BE2C (cell line): ENCODE measurements around the gene MYRFL.

Experiments used
- DNase-seq: peaks from one replicate; pipeline ENCODE4 v3.0.0-alpha.2; 2020
- H3K27me3 ChIP-seq: fragments of 250-450 bp; sonication (Bioruptor Pico); 2 replicates; pipeline ENCODE4 v1.5.1; 2020; ENCODE audit warnings: mild to moderate bottlenecking
- H3K36me3 ChIP-seq: fragments of 250-450 bp; sonication (Bioruptor Pico); 2 replicates; pipeline ENCODE4 v1.5.1; 2020; ENCODE audit warnings: mild to moderate bottlenecking
- H3K4me1 ChIP-seq: fragments of 250-450 bp; sonication (Bioruptor Pico); 2 replicates; pipeline ENCODE4 v1.5.1; 2020
- H3K4me3 ChIP-seq: 2 replicates; pipeline ENCODE4 v1.5.1; 2011; ENCODE audit warnings: low read depth, low read length
- H3K9me3 ChIP-seq: fragments of 250-450 bp; sonication (Bioruptor Pico); 2 replicates; pipeline ENCODE4 v1.5.1; 2020
- TF ChIP-seq, protein P1 (sequence below): IDR thresholded peaks from 2 replicates; pipeline ENCODE4 v1.5.1; 2012; ENCODE audit warnings: mild to moderate bottlenecking, low read depth, low read length

The MYRFL gene

DNA sequence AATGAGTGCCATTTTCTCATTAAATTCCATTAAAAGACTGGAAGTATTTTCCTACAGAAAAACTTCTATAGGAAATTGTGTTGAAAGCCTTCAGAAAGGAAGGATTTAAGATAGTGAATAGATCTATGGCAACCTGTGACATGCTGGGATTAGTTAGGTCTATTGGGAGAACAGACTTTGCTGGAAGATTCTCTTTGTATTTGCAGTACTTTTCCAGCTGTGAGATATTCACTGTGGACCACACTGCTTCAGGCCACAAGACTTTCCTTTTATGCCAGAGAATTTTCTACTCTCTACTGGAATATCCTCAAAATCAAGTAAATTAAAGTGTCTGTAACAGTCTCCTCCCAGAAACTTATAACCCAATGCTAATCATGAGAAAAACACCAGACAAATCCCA lies 136.2 kb downstream of the MYRFL start:
- no peaks in the 10 kb centered on the region for H3K4me1 ChIP-seq
- H3K9me3 ChIP-seq = no peaks in the 10 kb centered on the region
- no peaks in the 10 kb centered on the region for H3K27me3 ChIP-seq
- no peak for DNase-seq
- no peak overlapping the region for H3K4me3 ChIP-seq
- TF ChIP-seq, protein P1, sequence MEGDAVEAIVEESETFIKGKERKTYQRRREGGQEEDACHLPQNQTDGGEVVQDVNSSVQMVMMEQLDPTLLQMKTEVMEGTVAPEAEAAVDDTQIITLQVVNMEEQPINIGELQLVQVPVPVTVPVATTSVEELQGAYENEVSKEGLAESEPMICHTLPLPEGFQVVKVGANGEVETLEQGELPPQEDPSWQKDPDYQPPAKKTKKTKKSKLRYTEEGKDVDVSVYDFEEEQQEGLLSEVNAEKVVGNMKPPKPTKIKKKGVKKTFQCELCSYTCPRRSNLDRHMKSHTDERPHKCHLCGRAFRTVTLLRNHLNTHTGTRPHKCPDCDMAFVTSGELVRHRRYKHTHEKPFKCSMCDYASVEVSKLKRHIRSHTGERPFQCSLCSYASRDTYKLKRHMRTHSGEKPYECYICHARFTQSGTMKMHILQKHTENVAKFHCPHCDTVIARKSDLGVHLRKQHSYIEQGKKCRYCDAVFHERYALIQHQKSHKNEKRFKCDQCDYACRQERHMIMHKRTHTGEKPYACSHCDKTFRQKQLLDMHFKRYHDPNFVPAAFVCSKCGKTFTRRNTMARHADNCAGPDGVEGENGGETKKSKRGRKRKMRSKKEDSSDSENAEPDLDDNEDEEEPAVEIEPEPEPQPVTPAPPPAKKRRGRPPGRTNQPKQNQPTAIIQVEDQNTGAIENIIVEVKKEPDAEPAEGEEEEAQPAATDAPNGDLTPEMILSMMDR = no peak
- no peaks in the 10 kb centered on the region for H3K36me3 ChIP-seq

DNA sequence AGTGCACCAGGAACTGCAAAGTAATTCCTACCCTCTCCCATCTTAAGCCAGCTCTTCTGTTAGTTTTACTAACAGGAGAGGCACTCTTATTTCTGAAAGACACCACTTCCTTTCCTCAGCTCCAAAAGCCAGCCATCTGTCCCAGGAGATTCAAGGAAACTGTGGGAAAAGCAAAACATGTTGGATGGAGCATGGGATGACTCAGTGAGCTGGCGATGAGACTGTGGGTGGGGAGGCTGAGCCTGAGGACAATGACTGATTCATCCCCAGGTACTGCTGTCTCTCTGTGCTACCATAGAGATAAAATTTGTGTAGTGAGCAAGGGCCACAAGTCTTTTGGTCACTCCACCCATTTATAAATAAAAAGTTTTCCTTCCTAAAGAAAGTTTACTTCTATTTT lies 141.4 kb downstream of the MYRFL start:
- TF ChIP-seq, protein P1 = no peak
- Histone ChIP-seq H3K27me3 (no peaks in the 10 kb centered on the region), H3K4me1 (no peaks in the 10 kb centered on the region), H3K36me3 (no peaks in the 10 kb centered on the region), H3K4me3 (no peak overlapping the region), H3K9me3 (no peaks in the 10 kb centered on the region)
- DNase-seq = no peak

DNA sequence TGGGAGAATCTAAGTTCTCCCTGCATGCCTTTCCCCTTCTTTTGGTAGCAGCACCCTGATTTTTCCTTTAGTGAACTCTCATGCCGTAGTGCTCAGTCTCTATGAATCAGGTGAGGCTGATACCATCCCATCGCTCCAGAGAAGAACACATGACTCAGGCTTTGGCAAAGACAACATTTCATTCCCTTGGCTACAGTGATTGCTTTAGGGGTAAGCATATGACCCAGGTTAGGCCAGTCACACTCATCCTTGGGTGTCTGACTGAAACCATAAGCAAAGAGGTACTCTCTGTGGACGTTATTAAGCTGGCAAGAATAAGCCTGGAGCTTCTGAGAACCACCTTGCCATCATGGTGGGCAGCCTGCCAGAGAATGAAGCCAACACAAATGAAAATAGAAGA lies 141.8 kb downstream of the MYRFL start:
- TF ChIP-seq, protein P1 = no peak
- Histone ChIP-seq H3K36me3 (no peaks in the 10 kb centered on the region), H3K27me3 (no peaks in the 10 kb centered on the region), H3K9me3 (no peaks in the 10 kb centered on the region), H3K4me1 (no peaks in the 10 kb centered on the region), H3K4me3 (no peak overlapping the region)
- no peak for DNase-seq

DNA sequence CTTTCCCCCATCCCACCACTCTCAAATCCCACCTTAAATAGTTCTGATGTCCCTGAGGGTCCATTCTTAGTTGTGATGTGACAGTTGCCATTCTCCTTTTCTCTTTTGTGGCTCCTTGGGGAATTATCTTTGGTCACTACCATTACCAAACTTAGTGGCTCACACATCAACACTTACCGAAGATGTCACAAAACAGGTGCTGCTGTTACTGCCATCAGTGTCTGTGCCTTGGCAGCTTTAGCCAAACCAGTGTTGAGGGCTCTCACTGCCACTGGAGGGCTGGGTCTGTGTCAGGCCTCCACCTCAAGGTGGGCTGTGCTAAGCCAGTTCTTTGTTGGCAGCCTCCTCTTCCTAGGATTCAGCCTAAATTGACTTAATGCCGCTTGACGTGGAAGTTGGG lies 144.0 kb downstream of the MYRFL start:
- no peaks in the 10 kb centered on the region; the same call in 1 of the 2 replicates for H3K27me3 ChIP-seq
- no peaks in the 10 kb centered on the region for H3K9me3 ChIP-seq

DNA sequence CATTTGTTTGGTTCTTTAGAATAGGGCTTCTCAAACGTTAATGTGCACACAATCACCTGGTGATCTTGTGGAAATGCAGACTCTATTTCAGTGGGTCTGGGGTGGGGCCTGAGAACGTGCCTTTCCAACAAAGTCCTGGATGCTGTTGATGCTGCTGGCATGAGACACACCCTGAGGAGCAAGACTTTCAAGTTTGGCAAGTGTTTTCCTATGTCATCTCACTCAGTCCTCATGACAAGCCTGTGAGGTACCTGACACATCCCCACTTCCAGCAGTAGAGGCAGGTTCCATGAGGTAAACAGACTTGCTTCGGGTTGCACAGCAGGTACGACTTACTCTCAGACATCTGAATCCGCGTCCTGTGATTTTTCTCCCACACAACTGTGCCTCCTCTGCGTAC lies 147.1 kb downstream of the MYRFL start:
- Histone ChIP-seq H3K4me1 (no peaks in the 10 kb centered on the region), H3K36me3 (no peaks in the 10 kb centered on the region), H3K9me3 (no peaks in the 10 kb centered on the region), H3K4me3 (no peak overlapping the region), H3K27me3 (no peaks in the 10 kb centered on the region; the same call in 1 of the 2 replicates)
- TF ChIP-seq, protein P1 = no peak
- DNase-seq = no peak

More for the DNA sequence above, 144.0 kb downstream of the MYRFL start:
- Histone ChIP-seq H3K36me3 (no peaks in the 10 kb centered on the region), H3K4me1 (no peaks in the 10 kb centered on the region), H3K4me3 (no peak overlapping the region)
- no peak for DNase-seq
- TF ChIP-seq, protein P1 = no peak

DNA sequence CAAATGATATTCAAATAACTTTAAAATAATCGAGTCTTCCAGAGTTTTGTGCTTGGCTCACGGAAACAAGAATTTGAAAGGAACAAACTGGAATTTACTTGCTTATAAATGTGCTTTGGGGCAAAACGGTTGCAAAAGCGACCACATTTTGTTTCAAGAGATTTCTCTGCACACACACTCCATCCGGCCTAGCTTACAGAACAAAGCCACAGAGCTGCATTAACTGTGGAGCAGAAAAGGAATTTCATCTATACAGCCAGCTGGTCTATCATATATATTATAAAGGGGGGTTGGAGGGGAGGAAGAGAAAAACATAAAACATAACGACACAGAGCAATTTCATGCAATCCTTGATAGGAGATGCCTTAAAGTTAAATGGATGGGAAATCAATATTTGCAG lies 153.0 kb downstream of the MYRFL start:
- Histone ChIP-seq H3K4me3 (no peak overlapping the region), H3K27me3 (no peaks in the 10 kb centered on the region; the same call in 1 of the 2 replicates), H3K36me3 (no peaks in the 10 kb centered on the region), H3K4me1 (no peaks in the 10 kb centered on the region), H3K9me3 (no peaks in the 10 kb centered on the region)
- DNase-seq = no peak
- TF ChIP-seq, protein P1 = no peak
